ENCODE measurements around the gene KRTAP9-1.

DNA sequence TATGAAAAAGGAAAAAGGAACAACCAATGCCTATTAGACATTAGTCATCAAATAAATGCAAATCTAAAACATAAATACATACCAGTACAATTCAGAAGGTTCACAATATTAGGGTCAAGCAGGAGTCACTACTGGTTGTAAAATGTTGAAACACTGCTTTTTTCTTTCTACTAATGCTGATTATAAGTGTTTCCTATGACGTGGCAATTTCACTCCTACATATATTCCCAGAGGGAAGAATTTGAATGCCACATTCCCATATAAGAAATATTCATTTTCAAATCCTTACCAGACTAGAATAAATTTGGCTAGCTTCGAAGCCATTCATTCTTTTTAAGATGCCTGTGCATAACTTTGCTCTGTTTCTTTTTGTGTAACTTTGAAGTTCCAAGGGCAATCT, 34.1 kb downstream of the KRTAP9-1 start:
- no peak for TF ChIP-seq CTCF (IDR thresholded peaks at IDR 0.05)
- TF ChIP-seq POLR2A (IDR thresholded peaks at IDR 0.05) = no peak

All from adrenal gland (tissue), 5 donors.